HG02642 (cell line): ENCODE measurements around the gene PA2G4.

Source experiments
- ATAC-seq: cut with Tn5 transposase; IDR thresholded peaks from one replicate; pipeline ENCODE4 v1.9.1; 2021; ENCODE audit warnings: mild to moderate bottlenecking; ENCODE audit not compliant: unreplicated experiment, poor library complexity

The PA2G4 gene

DNA sequence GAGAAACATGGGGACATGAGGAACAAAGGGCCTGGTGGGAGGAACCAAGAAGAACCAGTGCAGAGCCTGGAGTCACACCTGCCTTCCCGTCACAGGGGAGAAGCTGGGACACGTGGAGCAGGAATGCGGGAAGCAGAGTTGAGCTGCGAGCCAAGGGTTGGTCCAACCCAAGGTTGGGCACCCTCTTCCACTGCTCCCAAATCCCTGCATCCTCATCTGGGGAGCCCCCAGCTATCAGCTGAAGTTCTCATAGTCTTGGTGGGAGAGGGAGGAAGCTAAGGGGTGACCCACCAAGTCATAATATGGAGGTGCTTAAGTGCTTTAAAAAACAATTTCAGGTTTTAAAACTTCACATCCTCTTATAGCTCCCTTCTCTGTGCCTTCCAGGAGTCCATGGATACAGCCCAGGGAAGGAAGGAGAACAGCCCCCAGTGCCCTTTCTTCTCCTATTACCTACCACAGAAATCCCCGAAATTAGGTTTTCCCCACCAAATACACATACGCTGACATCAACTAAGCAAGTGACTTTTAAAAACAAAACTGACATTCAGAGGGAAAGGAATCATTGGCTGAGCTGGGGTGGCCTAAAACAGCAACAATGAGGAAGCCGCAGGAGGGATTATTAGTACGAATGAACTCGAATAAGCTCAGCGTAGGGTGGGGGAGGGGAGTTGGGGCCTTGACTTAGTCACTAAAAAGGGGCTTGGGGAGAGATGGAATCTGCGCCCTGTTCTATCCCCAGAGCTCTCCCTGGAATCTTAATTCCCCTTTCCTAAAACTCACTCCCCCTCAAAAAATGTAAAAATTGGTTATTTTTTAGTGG is 58.3 kb downstream of the PA2G4 start:
- ATAC-seq, result no peak
